ENCODE results near the gene SCNN1A.

The SCNN1A gene

DNA sequence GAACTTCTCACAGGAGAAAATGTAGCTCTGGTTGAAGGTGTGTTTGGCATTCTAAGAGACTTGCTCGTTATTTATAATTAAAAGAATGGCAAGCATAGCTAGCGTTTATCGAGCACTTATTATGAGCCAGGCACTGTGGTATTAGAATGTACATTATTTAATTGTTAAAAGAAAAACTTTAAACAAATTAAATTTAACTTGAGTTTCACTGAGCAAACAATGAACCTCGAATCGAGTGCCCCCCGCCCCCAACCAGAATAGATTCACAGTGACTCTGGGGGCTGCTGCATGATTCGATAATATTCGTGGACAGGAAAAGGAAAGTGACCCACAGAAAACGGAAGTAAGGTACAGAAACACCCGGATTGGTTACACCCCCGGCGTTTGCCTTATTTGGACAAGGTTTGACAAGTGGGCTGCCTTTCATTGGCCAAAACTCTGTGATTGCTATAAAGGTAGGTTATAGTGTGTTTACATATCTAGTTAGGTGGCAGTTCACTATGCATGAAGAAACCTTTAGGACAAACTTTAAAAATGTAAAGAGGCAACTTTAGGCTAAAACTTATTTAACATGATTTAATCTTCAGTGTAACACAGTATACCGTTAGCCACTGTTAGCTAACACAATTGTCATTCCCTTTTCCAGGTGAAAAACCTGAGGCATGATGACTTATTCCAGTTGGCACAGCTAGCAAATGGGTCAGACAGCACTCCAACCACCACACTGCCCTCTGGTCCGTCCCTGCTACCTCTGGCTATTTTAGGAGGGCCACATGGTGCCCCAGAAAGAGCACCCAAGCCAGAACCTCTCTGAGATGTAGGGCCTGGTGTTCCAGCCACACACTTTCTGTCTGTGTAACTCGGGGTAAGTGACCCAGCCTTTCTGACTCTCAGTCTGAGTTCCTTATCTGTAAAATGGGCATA, 7.1 kb downstream of the SCNN1A start:
- no peak for DNase-seq

DNA sequence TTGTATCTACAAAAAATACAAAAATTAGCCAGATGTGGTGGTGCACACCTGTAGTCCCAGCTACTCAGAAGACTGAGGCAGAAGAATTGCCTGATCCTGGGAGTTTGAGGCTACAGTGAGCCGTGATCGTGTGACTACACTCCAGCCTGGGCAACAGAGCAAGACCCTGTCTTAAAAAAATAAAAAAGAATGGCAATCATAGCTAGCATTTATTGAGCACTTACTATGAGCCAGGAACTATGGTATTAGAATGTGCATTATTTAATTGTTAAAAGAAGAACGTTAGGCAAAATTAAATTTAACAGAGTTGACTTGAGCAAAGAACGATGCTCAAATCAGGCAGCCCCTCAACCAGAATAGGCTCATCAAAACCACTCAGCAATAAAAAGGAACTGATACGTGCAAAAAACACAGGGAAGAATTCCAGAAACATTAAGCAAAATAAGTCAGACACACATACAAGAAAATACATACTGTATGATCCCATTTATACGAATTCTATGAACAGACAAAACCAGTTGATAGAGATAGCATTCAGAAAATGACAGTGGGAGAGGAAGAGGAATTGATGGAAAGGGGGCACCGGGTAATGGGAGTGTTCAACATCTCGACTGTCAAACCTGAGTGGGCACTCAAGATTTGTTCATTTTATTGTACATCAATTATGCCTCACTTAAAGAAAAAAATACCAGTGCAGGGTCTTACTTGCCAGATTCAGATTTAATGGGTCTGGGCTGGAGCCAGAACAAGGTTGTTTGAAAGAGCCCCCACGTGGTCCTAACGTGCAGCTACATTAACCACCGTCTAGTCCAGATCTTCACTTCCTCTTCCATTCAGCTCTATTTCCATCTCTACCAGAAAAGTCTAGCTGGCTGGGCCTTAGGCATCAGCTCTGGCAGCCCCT, 8.0 kb downstream of the SCNN1A start:
- DNase-seq, result peak; percentile 80

DNA sequence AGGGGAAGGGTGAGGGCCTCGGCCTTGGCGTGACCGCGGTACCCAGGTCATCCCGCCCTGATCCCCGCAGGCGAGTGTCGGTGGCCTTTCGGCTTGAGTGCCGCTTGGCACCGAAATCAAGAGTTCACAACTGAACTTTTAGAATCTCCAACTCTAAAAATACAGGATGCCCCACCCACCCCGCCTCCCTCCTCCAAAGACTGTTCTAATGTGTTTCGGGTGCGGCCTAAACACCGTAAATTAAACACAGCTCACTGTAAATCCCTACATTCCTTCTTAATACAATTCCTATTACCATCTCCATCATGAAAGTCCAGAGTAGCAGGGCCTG, 11.4 kb downstream of the SCNN1A start:
- no peak for DNase-seq

DNA sequence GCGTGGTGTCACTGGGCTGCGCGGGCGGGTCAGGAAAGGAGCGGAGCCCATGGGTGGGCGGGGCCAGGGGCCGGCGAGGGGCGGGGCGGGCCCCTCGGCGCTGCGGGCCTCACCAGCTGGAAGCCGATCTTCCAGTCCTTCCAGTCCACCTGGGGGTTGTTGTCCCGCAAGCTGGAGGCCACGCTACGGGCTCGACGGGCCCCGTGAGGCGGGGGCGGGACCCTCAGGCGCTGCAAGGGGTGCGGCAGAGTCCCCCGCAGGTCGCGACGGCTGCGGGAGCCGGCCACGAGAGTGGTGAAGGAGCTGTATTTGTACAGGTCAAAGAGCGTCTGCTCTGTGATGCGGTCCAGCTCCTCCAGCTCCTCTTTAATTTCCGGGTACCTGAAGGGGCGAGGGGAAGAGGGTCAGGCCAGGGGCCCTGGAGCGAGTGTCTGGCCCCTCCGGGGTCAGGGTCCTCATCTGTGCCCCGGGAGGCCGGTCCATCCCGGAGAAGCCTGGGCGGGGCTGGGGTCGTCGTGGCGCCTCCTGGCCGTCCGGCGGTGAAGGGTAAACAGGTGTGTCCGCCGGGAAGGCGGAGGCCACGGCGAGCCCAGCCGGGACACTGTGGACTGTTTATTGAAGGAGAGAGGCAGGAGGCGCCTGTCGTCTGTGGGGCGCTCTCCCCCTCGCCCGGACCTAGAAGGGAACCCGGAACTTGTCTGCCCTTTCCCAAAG, 11.9 kb downstream of the SCNN1A start:
- DNase-seq, result no peak

DNA sequence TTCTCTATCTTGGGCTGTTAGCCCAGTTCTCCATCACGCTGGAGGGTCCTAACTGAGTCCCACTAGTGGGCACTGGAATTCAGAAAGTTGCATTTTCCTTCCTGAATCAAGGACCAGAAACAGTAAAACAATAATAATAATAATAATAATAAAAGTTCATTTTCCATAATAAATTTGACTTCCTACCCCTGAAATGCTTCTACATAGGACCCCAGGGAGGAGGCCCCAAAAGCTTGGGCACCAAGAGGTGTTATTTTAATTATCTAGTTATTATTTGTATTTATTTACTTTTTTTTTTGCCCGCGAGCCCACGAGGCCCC, 12.4 kb downstream of the SCNN1A start:
- no peak for DNase-seq

DNA sequence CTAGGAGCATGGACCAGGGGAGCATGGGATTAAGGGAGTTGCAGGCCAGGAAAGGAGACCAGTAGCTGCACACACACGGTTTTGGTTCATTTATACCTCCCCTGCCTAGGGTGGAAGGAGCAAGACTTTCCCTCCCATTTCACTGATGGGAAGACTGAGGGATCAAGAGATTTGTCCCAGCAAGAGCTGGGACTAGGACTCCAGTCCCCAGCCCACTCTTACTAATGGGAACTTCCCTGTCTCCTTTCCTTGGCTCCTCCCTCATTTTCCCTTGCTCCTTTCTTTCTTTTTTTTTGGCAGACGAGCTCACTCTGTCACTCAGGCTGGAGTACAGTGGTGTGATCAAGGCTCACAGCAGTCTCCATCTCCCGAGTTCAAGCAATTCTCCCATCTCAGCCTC, 13.0 kb downstream of the SCNN1A start:
- DNase-seq, result no peak

DNA sequence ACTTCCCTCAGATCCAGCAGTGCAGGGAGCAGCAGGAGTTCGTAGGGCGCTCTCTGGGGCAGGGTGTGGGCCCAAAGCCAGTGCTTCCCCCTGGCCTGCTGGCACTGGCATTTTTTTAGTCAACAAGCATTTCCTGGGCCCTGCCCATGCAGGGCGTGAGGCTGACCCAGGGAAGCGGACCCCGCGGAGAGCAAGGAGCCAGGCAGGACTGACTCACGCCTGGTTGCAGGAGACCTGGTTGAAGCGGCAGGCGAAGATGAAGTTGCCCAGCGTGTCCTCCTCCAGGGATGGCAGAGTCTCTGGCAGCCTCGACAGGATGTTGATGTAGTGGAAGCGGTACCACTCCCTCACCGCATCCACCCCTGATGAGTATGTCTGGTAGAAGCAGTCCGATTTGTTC, 13.5 kb downstream of the SCNN1A start:
- no peak for DNase-seq

DNA sequence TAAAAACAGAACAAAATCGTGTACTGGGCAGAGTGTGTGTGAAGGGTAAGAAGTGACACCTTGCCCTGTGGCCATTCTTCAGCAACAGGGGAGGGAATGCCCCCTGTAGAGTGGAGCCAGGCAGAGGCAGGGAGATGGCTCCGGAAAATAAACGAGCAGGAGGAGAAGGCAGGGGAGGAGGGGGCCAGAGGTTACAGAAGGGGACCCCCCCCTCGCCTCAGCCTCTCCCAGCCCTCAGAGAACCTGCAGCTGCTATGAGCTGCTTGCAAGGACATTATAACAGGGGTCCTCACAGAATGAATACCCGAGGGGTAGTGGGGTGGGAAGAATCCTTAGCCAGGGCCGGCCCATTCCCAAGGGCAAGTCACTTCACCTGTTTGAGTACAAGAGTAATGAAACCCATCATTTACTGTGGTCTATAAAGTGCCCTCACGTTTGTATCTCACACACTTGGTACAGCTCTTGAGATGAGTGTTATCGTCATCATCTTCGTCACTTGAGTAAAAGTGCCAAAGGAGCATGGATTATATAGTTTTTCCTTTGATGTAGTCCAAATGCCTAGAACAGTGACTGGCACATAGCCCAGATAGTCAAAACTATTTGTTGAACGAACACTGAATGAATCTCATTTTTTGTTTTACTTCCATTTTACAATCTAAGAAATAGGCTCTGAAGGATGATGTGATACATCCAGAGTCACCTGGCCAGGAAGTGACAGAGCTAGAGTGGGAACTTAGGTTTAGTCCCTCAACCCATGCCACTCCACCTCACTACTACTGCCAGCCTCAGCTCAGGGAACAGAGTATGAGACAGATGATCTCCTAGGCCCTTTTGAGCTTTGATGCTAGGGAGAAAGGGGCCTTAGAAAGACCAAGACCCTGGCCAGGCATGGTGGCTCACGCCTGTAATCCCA, 14.5 kb downstream of the SCNN1A start:
- peak; percentile 96 for DNase-seq

DNA sequence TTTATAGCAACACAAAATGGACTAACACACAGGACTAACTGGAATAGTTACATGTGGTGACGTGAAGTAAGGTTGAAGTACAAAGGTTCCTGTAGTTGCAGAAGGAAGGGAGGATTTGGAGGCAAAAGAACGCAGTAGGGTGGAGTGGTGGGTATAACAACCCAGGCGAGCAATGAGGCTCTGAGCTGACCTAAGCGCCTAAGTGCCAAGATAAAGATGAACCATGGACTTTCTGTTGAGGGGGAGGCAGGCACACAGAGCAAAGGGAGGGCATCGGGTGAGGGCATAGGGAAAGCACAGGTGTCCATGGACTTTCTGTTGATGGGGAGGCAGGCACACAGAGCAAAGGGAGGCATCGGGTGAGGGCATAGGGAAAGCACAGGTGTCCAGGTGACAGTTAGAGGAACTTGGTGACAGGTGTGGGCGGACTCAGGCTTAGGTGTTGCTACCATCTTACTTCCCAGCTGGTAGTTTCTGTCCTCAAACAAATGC, 15.2 kb downstream of the SCNN1A start:
- DNase-seq, result no peak

DNA sequence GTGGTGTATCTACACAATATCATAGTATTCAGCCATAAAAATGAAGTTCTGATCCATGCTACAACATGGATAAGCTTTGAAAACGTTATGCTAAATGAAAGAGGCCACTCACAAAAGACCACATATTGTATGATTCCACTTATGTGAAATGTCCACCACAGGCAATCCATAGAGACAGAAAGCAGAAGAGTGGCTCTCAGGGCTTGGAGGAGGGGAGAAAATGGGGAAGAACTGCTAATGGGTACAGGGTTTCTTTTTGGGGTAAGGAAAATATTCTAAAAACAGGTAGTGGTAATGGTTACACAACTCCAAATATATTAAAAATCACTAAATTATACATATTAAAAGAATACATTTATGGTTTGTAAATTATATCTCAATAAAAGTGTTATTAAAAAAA, 16.5 kb downstream of the SCNN1A start:
- DNase-seq, result no peak

DNA sequence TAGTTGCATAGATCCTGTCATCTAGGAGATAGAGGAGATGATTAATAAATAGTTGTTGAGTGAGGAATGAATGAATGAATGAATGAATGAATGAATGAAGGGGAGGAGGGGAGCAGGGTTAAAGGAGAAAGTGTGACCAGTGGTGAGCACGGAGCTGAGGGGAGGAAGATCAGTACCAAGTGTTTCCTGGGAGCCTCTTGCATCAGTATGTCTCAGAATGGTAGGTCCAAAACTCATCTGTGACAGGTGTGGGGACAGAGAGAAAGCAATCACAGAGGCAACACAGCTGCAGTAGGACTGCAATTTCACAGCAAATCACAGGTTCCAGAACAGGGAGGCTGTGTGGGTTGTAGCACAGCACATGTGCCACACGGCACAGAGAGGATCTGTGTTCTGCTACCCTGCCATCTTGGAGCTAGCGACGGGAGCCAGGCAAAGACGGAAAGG, 19.0 kb downstream of the SCNN1A start:
- DNase-seq, result no peak

DNA sequence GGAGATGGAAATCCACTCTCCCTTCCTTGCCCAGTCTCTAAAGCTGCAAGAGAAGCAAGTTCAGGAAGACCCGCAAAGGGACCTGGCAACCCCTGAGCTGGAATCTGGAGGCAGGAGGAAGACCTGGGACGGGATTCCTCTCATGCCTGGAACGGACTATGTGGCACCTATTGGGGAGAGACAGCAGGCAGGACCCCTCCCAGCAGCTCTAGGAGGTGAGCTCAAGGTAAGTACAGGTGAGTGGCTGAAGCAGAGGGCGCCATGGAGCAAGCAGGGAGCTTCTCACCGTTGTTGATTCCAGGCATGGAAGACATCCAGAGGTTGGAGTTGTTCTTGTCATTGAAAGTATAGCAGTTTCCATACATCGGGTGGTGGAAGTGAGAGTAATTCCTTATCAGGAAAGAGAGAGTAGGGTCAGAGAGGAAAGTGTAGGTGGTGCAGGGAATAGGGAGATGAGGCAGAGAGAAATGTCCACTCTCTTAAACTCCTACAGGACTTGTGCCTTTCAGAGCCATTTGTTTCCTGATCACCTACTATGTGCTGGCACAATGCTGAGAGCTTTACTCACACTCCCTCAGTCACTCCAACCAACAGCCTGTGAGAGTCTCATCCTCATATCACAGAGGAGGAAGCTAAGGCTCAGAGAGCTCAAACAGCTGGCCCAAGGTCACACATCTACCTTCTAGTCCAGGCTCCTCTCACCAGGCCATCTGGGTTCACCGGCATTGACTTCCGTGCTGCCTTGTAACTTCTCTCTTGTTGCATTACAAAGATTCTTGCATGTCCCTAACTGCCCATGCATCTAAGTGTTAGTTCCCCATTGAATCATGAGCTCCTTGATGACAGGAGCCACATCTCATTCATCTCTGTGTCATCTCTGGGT, 19.6 kb downstream of the SCNN1A start:
- DNase-seq, result no peak

DNA sequence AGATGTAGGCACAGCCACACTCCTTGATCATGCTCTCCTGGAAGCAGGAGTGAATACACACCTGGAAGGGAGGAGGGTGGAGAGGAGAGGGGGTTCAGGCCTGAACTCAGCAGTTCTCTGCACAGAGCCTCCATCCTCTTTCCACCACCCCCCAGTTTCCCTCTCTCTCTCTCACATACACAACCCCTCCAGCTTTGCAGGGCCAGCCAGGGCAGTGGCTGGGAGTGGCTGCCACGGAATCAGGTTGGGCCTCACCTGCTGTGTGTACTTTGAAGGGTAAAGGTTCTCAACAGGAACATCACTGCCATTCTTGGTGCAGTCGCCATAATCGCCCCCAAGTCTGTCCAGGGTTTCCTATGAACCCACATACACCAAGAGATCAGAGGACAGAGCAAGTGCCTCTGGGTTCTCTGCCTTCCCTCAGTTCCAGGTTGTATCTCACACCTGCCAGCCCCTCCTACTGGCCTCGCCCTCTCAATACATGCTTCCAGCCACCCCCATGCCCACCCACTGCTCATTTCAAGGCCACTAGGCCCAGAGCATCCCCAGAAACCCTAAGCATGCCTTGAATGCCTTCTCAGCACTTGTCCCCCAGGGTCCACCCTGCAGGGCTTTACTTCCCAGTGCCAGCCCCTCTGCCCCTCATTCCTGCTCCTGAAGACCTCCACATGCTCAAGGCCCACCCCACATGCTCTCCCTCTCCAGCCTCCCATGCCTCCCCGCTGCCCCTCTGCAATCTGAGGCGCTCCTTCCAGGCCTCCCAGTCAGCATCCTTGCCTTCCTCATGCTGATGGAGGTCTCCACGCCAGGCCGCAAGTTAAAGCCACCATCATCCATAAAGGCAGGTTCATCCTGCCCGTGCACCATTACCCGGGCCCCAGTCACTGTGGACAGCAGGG, 20.6 kb downstream of the SCNN1A start:
- DNase-seq, result no peak

DNA sequence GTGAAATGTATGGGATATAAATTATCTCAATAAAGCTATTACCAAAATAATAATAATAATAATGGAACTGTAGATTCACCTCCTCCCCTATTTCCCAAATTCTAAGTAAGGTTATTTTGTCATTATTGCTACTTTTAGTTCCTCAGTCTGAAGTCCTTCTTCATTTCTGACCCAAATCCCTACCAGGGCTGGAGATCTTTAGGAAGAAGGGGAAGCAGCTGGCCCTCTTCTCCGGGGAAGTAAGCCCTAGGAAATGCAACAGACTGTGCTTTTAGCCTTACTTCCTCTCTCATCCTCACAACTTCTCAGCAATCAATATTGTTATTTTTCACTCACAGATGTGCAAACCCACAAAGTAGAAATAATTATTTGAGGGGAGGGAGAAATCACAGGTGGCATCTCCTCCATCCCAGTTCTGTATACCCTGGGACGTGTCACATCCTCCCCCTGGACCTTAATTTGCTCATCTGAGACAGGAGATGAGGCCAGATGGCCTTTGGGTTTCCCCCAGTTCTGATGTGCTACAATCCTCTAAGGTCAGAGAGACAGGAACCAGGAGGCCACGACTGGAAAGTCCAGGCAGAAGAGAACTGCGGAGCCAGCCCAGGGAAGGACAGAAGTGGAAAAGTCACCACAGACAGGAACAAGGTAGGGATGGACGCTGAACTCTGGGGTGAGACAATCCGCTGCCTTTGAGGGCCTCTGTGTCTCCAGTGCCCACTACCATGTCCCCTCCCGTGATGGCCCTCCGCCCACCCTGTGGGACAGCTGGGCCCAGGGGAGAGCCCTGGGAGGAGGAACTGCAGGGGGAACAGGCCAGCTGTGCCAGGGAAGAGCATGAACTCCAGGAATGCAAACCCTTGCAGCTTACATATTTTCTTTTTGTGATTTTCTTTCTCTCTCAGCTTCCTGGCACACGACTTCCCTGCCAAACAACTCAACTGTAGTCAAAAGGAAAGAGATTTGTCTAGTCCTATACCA, 22.9 kb downstream of the SCNN1A start:
- DNase-seq, result no peak

DNA sequence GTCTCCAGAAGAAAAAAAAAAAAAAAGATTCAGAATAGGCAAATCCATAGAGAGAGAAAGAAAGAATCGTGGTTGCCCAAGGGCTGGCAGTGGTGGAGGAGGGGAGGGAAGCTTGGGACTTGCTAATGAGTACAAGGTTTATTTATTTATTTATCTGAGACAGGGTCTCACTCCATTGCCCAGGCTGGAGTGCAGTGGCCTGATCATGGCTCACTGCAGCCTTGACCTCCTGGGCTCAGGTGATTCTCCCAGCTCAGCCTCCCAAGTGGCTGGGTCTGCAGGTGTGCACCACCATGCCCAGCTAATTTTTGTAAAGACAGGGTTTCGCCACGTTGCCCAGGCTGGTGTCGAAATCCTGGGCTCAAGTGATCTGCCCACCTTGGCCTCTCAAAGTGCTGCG, 23.7 kb downstream of the SCNN1A start:
- no peak for DNase-seq

DNA sequence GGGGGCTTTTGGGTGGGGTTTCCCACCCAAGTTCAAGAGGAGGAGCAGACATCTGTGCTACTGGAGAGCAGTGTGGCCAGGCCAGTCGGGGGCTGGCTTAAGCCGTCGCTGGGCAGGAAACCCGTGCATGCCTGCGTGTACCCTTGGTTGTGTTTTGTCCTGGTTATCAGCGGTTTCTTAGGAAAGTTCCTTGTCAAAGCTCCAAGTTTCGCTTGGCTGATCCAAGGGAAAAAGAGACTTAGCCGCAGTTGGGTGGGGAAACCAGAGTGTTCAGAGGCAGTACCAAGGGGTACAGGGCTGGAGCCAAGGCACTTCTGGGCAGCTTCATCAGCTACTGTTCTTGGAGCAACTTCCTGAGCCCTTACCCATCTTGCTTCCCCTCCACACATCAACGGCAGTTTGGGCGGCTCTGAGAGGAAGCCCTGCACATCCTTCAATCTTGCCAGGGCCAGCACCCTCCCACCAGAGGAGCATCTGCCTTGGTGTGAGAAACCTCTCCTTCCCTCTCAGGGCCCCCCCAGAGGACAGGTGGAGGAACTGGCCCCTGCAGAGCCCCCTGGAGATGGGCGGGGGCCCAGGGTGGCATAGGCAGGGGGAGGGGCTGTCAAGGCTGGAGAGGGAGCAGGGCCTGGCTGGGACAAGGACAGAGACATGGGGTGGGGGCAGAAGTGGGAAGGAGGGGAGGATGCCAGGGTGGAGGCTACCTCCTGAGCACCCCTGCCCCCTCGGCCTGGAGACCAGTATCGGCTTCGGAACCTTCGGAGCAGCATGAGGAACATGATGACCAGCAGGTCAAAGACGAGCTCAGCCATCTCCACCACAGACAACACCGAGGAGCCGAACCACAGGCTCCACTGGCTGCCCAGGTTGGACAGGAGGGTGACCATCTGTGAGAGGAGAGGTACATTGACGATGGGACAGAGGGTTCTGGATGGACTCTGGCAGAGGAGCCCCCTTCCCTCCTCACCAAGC, 27.7 kb downstream of the SCNN1A start:
- no peak for DNase-seq

DNA sequence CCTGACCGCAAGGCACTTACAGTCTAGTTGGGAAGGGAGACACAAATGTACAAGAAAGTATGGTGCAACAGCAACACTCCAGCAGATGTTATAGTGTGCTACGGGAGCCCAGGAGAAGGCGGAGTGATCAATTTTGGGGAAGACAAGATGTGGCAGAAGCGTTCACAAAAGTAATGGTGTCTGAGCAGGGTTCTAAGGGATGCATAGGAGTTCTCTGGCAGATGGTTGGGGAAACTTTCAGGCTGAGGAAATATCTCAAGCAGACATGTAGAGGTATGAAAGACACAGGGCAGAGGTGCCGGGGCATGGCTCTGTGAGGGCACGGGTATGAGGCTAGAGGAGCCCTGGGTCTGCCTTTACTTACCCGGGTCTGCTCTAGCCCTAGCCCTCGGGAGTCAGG, 28.4 kb downstream of the SCNN1A start:
- no peak for DNase-seq
